PFSK-1 (cell line): ENCODE data around the gene PGS1.

ENCODE experiments used
- FOXP2 ChIP-seq: optimal IDR thresholded peaks from 2 replicates; pipeline ENCODE3; 2011; ENCODE audit warnings: borderline replicate concordance, control low read depth, inconsistent platforms; ENCODE audit not compliant: insufficient read depth; ENCODE audit errors: extremely low read length, extremely low read depth
- POLR2AphosphoS5 ChIP-seq: IDR thresholded peaks from 2 replicates; pipeline ENCODE4 v1.6.1; 2012; ENCODE audit warnings: low read depth, mild to moderate bottlenecking, control low read depth, low read length, moderate library complexity
- REST ChIP-seq, 2 experiments: IDR thresholded peaks; 2 replicates each; pipeline versions ENCODE4 v1.6.1 to v1.8.0; 2011 to 2012; ENCODE audit warnings: low read depth in 2 of 2, low read length in 2 of 2, control low read depth in 1 of 2, inconsistent platforms in 1 of 2, mild to moderate bottlenecking in 1 of 2, moderate library complexity in 1 of 2; ENCODE audit not compliant: insufficient read depth in 1 of 2
- SIN3A ChIP-seq: IDR thresholded peaks from 2 replicates; pipeline ENCODE4 v1.6.1; 2012; ENCODE audit warnings: mild to moderate bottlenecking, low read length, moderate library complexity, borderline replicate concordance; ENCODE audit not compliant: insufficient read depth
- TAF1 ChIP-seq: IDR thresholded peaks from 2 replicates; pipeline ENCODE4 v1.6.1; 2012; ENCODE audit warnings: low read length, control low read depth, borderline replicate concordance; ENCODE audit not compliant: insufficient read depth

PGS1 gene

GRCh38 chr17:78435330-78436005 is 57.0 kb downstream of the PGS1 start:
- TF ChIP-seq REST (IDR thresholded peaks at IDR 0.05; ENCODE audit: insufficient read depth in 1 of 2, low read depth in 2 of 2, low read length in 2 of 2) (no peak), FOXP2 (no peak), TAF1 (no peak), SIN3A (no peak), POLR2AphosphoS5 (no peak)

- TF ChIP-seq FOXP2, result no peak
- TF ChIP-seq TAF1, result no peak
- TF ChIP-seq POLR2AphosphoS5, result no peak
- TF ChIP-seq REST (IDR thresholded peaks at IDR 0.05; ENCODE audit: insufficient read depth in 1 of 2, low read depth in 2 of 2, low read length in 2 of 2), result no peak
- no peak for TF ChIP-seq SIN3A
Measured at GRCh38 chr17:78437508-78438169, 59.2 kb downstream of the PGS1 start.

GRCh38 chr17:78438271-78438691 is 59.8 kb downstream of the PGS1 start:
- TF ChIP-seq REST (IDR thresholded peaks at IDR 0.05; ENCODE audit: insufficient read depth in 1 of 2, low read depth in 2 of 2, low read length in 2 of 2), result no peak

- TF ChIP-seq REST (IDR thresholded peaks at IDR 0.05; ENCODE audit: insufficient read depth in 1 of 2, low read depth in 2 of 2, low read length in 2 of 2) (no peak), SIN3A (no peak), POLR2AphosphoS5 (no peak), FOXP2 (no peak), TAF1 (no peak)
Measured at GRCh38 chr17:78438694-78439325, 60.4 kb downstream of the PGS1 start.
